Right lobe of liver (tissue), 6 donors: ENCODE results near the gene KY. TPM values are rescaled to one million over a fixed set of nuclear protein-coding genes. Genes with fewer than 3 reads are reported as not detected.

Source experiments
- ATAC-seq, 4 donors: fragments of 200-7000 bp; cut with Tn5 transposase; one replicate each; pipeline ENCODE4 v1.9.1; 2020; ENCODE audit warnings: mild to moderate bottlenecking in 4 of 4, moderate library complexity in 4 of 4
- DNase-seq, 3 donors: peaks; one replicate each; pipeline ENCODE4 v3.0.0-alpha.2; 2020
- H3K27ac ChIP-seq, 3 donors: fragments of 200-600 bp; one replicate each; pipeline ENCODE4 v1.8.0; 2022
- H3K27me3 ChIP-seq, 2 donors: fragments of 200-600 bp; one replicate each; pipeline ENCODE4 v1.8.0; 2022
- H3K36me3 ChIP-seq, 4 donors: fragments of 200-600 bp; sonication (generic) in 1 of 4; one replicate each; pipeline versions ENCODE4 v1.5.1 to v1.8.0; 2017 to 2022; ENCODE audit warnings: control low read depth in 1 of 4
- H3K4me1 ChIP-seq, 4 donors: fragments of 200-600 bp; sonication (generic) in 1 of 4; one replicate each; pipeline versions ENCODE4 v1.5.1 to v1.8.0; 2017 to 2022; ENCODE audit warnings: control low read depth in 1 of 4
- H3K4me3 ChIP-seq, 3 donors: fragments of 200-600 bp; one replicate each; pipeline ENCODE4 v1.8.0; 2022
- H3K9me3 ChIP-seq, 4 donors: fragments of 200-600 bp; sonication (generic) in 1 of 4; one replicate each; pipeline versions ENCODE4 v1.5.1 to v1.8.0; 2017 to 2022; ENCODE audit warnings: control low read depth in 1 of 4
- CTCF ChIP-seq, 4 donors: fragments of 200-600 bp in 3 of 4; fragments of 450-650 bp in 1 of 4; IDR thresholded peaks; one replicate each; pipeline versions ENCODE4 v1.5.1 to v1.8.0; 2016 to 2022; ENCODE audit warnings: antibody characterized with exemption in 4 of 4, mild to moderate bottlenecking in 2 of 4
- POLR2A ChIP-seq: fragments of 450-650 bp; IDR thresholded peaks from one replicate; pipeline ENCODE4 v1.6.1; 2017; ENCODE audit warnings: antibody characterized with exemption, mild to moderate bottlenecking
- WGBS: methylation state at CpG from one replicate; pipeline ENCODE4 v1.1.6; 2018; ENCODE audit warnings: low coverage, low lambda C conversion rate; ENCODE audit not compliant: insufficient coverage; ENCODE audit errors: missing lambda C conversion rate; 5-methylcytosine and 5-hydroxymethylcytosine counted together
- intact Hi-C, 2 donors: fragments of 100-400 bp; cut with DNase I; formaldehyde crosslinking; loops; one replicate each; pipeline versions ENCODE4 v1.11.2 to v1.14.1; 2022
- total RNA-seq, 6 experiments: library from RNA; depleted of rRNA in 2 of 6; stranded (reverse); fragments of >200 nt in 2 of 6; fragmentation: NEBNext Ultra II Directional in 3 of 6; extraction: Animal tissue kit (Norgen Biotek cat#: 25700) in 3 of 6; gene quantifications; one replicate each; pipeline versions ENCODE4 v1.1.0 to v1.2.4, GENCODE V29; 2016 to 2023
- donor health status: DM: no; HTN: yes; CAD: no.
- donor health status: DM: no; HTN: no; CAD: no.
- donor health status: DM: no; HTN: no; CAD: no.
- donor health status: DM: no; HTN: yes; CAD: no.
- donor health status: DM: no; HTN: yes; CAD: no.

Gene KY
- total RNA-seq, 6 experiments from 2014 or later = not detected

GRCh38 chr3:134606033-134607025, 44.5 kb downstream of the KY start:
- intact Hi-C loops = loop anchor here in 1 of 2 donors (10.0 kb wide), 1 partner anchor 148 kb away; no protein-coding TSS in a partner anchor
- Histone ChIP-seq H3K4me3 (no peak overlapping the region), H3K27me3 (no peaks in the 10 kb centered on the region), H3K36me3 (no peaks in the 10 kb centered on the region), H3K27ac (no peak overlapping the region), H3K4me1 (no peaks in the 10 kb centered on the region), H3K9me3 (no peaks in the 10 kb centered on the region)
- ATAC-seq (no peak), DNase-seq (no peak)
- WGBS = 31% methylated on average over 11 of the region's 12 CpGs
- TF ChIP-seq CTCF (IDR thresholded peaks at IDR 0.05) (no peak), POLR2A (no peak)

GRCh38 chr3:134605556-134605955, 45.3 kb downstream of the KY start:
- Histone ChIP-seq H3K9me3 (no peaks in the 10 kb centered on the region), H3K36me3 (no peaks in the 10 kb centered on the region), H3K4me1 (no peaks in the 10 kb centered on the region), H3K4me3 (no peak overlapping the region), H3K27me3 (no peaks in the 10 kb centered on the region), H3K27ac (no peak overlapping the region)
- intact Hi-C loops = loop anchor here in 1 of 2 donors (10.0 kb wide), 1 partner anchor 149 kb away; no protein-coding TSS in a partner anchor
- 50% methylated on average over 2 of the region's 6 CpGs for WGBS
- DNase-seq = no peak
- no peak for TF ChIP-seq POLR2A
- TF ChIP-seq CTCF (IDR thresholded peaks at IDR 0.05) = no peak
- no peak for ATAC-seq

GRCh38 chr3:134603956-134604355, 46.9 kb downstream of the KY start:
- DNase-seq = no peak
- no CpG with 5 or more reads among the region's 13 CpGs for WGBS
- intact Hi-C loops = loop anchor here (5.0 to 10.0 kb wide), 2 partner anchors 151 to 1293 kb away; no protein-coding TSS in a partner anchor

GRCh38 chr3:134603480-134603879, 47.3 kb downstream of the KY start:
- TF ChIP-seq POLR2A (no peak), CTCF (IDR thresholded peaks at IDR 0.05) (no peak)
- WGBS = 30% methylated on average over 2 of the region's 4 CpGs

More at GRCh38 chr3:134603956-134604355, 46.9 kb downstream of the KY start:
- Histone ChIP-seq H3K9me3 (no peaks in the 10 kb centered on the region), H3K4me1 (no peaks in the 10 kb centered on the region), H3K27ac (no peak overlapping the region), H3K36me3 (no peaks in the 10 kb centered on the region), H3K4me3 (no peak overlapping the region), H3K27me3 (no peaks in the 10 kb centered on the region)
- TF ChIP-seq POLR2A = no peak
- no peak for TF ChIP-seq CTCF (IDR thresholded peaks at IDR 0.05)
- ATAC-seq = no peak

More at GRCh38 chr3:134603480-134603879, 47.3 kb downstream of the KY start:
- Histone ChIP-seq H3K4me1 (no peaks in the 10 kb centered on the region), H3K27ac (no peak overlapping the region), H3K27me3 (no peaks in the 10 kb centered on the region), H3K4me3 (no peak overlapping the region), H3K9me3 (no peaks in the 10 kb centered on the region), H3K36me3 (no peaks in the 10 kb centered on the region)
- DNase-seq = no peak
- intact Hi-C loops = loop anchor here (5.0 to 10.0 kb wide), 2 partner anchors 151 to 1294 kb away; no protein-coding TSS in a partner anchor
- peak in 1 of 4 donors; percentile 9 for ATAC-seq
